ENCODE measurements around the gene MFGE8.
"Not testable (repeated sequence)": the region's sequence is repeated elsewhere in the genome, so short reads cannot be mapped to it uniquely, and the experiment has no call there.

MFGE8 gene

GRCh38 chr15:88930579-88930978 is 17.4 kb upstream of the MFGE8 start:
- Histone ChIP-seq H3K36me3 (ENCODE audit: insufficient read depth, low read length) (no peaks in the 10 kb centered on the region), H3K9ac (ENCODE audit: low read depth, low read length) (no peak overlapping the region), H3K9me3 (ENCODE audit: control insufficient read depth, insufficient read depth, low read length) (peaks cover 22% of the 10 kb centered on the region), H3K4me1 (ENCODE audit: insufficient read depth, low read length) (no peaks in the 10 kb centered on the region)

GRCh38 chr15:88929358-88930098 is 16.3 kb upstream of the MFGE8 start:
- H3K4me1 ChIP-seq (ENCODE audit: insufficient read depth, low read length); H3K9ac ChIP-seq (ENCODE audit: low read depth, low read length); H3K36me3 ChIP-seq (ENCODE audit: insufficient read depth, low read length): not testable (repeated sequence)
- peaks cover 22% of the 10 kb centered on the region for H3K9me3 ChIP-seq (ENCODE audit: control insufficient read depth, insufficient read depth, low read length)

DNA sequence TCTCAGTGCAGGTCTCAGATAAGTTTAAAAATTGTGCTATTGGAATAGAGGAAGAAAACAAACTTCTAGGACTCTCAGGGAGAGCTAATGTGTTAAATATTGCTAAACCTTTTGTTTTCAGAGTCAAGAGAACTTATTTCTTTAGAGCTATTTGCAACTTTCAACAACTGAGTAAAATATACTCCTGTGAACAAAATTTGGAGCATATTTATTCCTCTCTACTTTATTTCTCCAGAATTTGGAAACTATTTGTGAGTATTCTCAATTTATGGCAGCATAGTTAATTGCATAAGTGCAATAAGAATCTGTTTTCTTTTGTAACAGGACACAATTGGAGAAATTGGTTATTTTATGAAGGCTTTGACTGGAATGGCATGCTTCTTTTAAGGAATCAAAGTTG is 15.0 kb upstream of the MFGE8 start:
- H3K36me3 ChIP-seq (ENCODE audit: insufficient read depth, low read length); H3K9ac ChIP-seq (ENCODE audit: low read depth, low read length); H3K4me1 ChIP-seq (ENCODE audit: insufficient read depth, low read length): not testable (repeated sequence)
- H3K9me3 ChIP-seq (ENCODE audit: control insufficient read depth, insufficient read depth, low read length): peaks cover 13% of the 10 kb centered on the region

DNA sequence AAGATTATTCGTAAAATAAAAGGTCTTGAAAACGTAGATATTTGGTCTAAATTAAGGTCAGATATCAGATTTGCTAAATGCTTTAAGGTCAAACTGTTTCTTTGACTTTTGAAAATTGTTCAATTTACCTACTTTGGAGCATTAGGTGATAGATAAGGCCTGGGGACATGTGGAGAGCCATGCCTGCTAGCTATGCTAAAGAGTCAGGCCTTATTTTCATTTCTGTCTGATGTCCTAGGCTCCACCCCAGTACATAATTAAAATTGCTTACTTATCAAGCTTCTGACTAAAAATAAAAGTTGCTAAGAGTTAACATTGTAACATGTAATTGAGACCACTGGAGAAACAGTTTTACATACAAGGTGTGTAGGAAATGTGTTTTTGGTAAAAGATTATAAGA is 12.5 kb upstream of the MFGE8 start:
- H3K9me3 ChIP-seq (ENCODE audit: control insufficient read depth, insufficient read depth, low read length): peaks cover 10% of the 10 kb centered on the region
- H3K4me1 ChIP-seq (ENCODE audit: insufficient read depth, low read length); H3K36me3 ChIP-seq (ENCODE audit: insufficient read depth, low read length); H3K9ac ChIP-seq (ENCODE audit: low read depth, low read length): not testable (repeated sequence)

GRCh38 chr15:88920892-88921435 is 7.8 kb upstream of the MFGE8 start:
- not testable (repeated sequence) for H3K9me3 ChIP-seq (ENCODE audit: control insufficient read depth, insufficient read depth, low read length); H3K9ac ChIP-seq (ENCODE audit: low read depth, low read length)

DNA sequence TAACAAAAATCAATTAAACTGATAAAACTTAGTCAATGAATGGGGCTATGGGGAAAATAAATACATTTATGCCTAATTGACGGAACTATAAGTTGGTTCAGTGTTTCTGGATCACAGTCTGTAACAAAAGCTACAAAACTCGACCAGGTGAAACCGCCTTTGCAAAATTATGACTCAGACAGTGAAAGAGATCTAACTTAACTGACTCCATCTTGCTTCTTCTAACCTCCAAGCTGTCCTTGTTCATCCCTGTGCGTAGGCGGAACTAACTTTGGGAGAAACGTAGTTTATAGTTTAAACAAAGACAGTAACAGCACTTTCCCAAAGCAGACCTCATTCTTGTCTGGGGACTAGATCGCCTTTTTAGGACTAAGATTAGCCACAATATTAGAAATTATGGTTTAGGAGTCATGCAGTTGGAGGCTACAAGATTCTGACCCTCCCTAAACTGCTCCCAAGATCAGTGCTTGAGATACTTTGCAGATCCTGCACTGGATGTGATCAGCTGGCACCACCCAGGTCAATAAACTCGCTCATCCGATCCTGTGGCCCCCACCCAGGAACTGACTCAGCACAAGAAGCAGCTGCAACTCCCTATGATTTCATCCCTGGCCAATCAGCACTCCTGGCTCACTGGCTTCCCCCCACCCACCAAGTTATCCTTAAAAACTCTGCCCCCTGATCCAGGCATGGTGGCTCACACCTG is 7.2 kb upstream of the MFGE8 start:
- Histone ChIP-seq H3K9me3 (ENCODE audit: control insufficient read depth, insufficient read depth, low read length) (no peaks in the 10 kb centered on the region), H3K4me1 (ENCODE audit: insufficient read depth, low read length) (no peaks in the 10 kb centered on the region), H3K36me3 (ENCODE audit: insufficient read depth, low read length) (no peaks in the 10 kb centered on the region), H3K9ac (ENCODE audit: low read depth, low read length) (no peak overlapping the region)

More at GRCh38 chr15:88920892-88921435, 7.8 kb upstream of the MFGE8 start:
- H3K4me1 ChIP-seq (ENCODE audit: insufficient read depth, low read length); H3K36me3 ChIP-seq (ENCODE audit: insufficient read depth, low read length): not testable (repeated sequence)

DNA sequence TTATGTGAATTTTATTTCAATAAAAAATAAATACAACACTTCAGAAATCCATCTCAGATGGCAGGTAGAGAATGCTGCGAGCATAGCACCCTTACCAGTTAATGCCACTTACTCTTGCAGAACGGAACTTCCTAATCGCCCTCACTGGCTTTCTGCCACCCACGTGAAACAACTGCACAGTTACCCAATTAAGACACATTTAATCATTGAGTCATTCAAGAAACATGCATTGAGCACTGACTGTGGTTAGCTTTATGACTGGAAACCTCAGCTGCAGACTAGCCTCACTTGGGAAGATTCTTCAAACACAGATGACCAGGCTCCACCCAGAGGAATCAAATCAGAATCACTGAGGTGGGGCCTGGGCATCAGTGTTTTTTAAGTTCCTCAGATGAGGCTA is 5.6 kb upstream of the MFGE8 start:
- no peaks in the 10 kb centered on the region for H3K36me3 ChIP-seq (ENCODE audit: insufficient read depth, low read length)
- H3K4me1 ChIP-seq (ENCODE audit: insufficient read depth, low read length): no peaks in the 10 kb centered on the region
- H3K9ac ChIP-seq (ENCODE audit: low read depth, low read length): no peak overlapping the region
- H3K9me3 ChIP-seq (ENCODE audit: control insufficient read depth, insufficient read depth, low read length): no peaks in the 10 kb centered on the region

DNA sequence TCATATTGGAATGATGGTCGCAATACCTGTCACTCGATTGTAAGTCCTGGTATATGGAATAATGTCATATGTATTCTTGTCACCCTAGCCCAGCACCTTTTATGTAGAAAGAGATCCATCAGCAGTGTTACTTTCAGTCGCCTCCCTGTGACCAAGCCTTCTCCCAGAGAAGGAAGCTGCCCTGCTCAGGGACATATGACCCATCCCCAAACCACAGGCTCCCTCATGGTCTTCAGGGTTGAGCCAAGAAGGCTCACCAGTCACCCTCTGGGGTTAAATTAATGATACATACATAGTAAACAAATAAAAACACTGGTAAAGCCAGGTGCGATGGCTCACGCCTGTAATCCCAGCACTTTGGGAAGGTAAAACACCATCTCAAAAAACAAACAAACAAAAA is 4.6 kb upstream of the MFGE8 start:
- H3K4me1 ChIP-seq (ENCODE audit: insufficient read depth, low read length): no peaks in the 10 kb centered on the region
- H3K36me3 ChIP-seq (ENCODE audit: insufficient read depth, low read length): no peaks in the 10 kb centered on the region
- H3K9ac ChIP-seq (ENCODE audit: low read depth, low read length): no peak overlapping the region
- H3K9me3 ChIP-seq (ENCODE audit: control insufficient read depth, insufficient read depth, low read length): no peaks in the 10 kb centered on the region

DNA sequence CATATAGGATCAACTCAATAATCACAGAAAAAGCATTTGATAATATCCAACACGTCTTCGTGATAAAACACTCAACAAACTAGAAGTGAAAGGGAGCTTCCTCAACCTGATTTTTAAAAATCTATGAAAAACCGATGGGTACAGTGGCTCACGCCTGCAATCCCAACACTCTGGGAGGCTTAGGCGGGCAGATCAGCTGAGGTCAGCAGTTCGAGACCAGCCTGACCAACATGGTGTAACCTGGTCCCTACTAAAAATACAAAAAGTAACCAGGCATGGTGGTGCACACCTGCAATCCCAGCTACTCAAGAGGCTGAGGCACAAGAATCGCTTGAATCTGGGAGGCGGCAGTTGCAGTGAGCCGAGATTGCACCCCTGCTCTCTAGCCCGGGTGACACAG is 2.2 kb upstream of the MFGE8 start:
- no peak overlapping the region for H3K9ac ChIP-seq (ENCODE audit: low read depth, low read length)
- H3K4me1 ChIP-seq (ENCODE audit: insufficient read depth, low read length): no peaks in the 10 kb centered on the region; the same call in 1 of the 2 replicates
- H3K9me3 ChIP-seq (ENCODE audit: control insufficient read depth, insufficient read depth, low read length): no peaks in the 10 kb centered on the region
- H3K36me3 ChIP-seq (ENCODE audit: insufficient read depth, low read length): 0 out of 2 replicates have a peak, but pooled peaks cover 3% of the 10 kb centered on the region

GRCh38 chr15:88913850-88914169 is 631 bp upstream of the MFGE8 start:
- Histone ChIP-seq H3K9me3 (ENCODE audit: control insufficient read depth, insufficient read depth, low read length) (no peaks in the 10 kb centered on the region), H3K36me3 (ENCODE audit: insufficient read depth, low read length) (peaks cover 15% of the 10 kb centered on the region; the same call in 1 of the 2 replicates), H3K4me1 (ENCODE audit: insufficient read depth, low read length) (no peaks in the 10 kb centered on the region; the same call in 1 of the 2 replicates), H3K9ac (ENCODE audit: low read depth, low read length) (peak overlapping the region; percentile 87)

GRCh38 chr15:88912500-88912921 is 668 bp downstream of the MFGE8 start:
- H3K36me3 ChIP-seq (ENCODE audit: insufficient read depth, low read length): peaks cover 18% of the 10 kb centered on the region
- H3K9ac ChIP-seq (ENCODE audit: low read depth, low read length): peak overlapping the region; percentile 87
- H3K4me1 ChIP-seq (ENCODE audit: insufficient read depth, low read length): no peaks in the 10 kb centered on the region; the same call in 1 of the 2 replicates
- no peaks in the 10 kb centered on the region for H3K9me3 ChIP-seq (ENCODE audit: control insufficient read depth, insufficient read depth, low read length)

GRCh38 chr15:88911766-88912118 is 1.4 kb downstream of the MFGE8 start:
- Histone ChIP-seq H3K4me1 (ENCODE audit: insufficient read depth, low read length) (no peaks in the 10 kb centered on the region; the same call in 1 of the 2 replicates), H3K9me3 (ENCODE audit: control insufficient read depth, insufficient read depth, low read length) (no peaks in the 10 kb centered on the region), H3K36me3 (ENCODE audit: insufficient read depth, low read length) (peaks cover 18% of the 10 kb centered on the region), H3K9ac (ENCODE audit: low read depth, low read length) (peak overlapping the region; percentile 87; the same call in 1 of the 2 replicates)

DNA sequence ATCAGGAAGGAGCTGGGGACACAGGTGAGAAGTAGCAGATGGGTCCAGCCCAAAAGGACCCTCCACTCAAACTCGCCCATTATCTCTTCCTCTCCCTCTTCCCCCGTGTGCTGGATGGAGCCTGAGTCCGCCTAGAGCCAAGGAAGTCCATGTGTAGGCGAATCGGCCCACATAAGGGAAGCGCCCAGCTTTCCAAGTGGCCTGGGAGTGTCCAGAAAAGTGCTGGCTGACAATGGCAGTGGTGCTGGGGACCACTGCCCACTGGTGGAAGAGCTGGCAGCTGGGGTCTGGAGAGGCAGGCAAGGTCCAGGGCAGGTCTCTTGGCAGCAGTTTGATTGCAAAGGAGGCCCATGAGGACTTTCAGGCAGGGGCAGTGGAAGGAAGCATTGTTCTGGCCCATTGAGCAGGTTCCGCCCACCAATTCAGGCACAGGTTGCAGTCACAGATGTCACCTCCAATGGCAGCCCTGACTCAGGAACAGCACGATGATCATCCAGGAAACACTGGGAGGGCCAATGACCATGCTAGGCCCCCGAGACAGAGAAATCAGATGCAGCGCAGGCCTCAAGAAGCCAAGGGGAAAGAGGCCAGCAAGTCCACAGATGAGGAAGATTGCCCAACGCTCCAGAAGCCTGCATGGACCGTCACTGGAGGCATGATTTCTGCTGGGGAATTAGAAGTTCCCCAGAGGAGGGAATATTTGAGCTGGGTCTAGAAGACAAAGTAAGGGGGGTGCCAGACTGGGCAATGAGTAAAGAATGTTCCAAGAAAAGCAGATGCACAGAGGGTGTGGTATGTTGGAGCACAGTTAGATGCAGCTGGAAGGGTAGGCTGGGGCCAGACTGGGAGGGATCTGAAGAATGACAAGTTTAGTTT is 3.0 kb downstream of the MFGE8 start:
- no peak overlapping the region for H3K9ac ChIP-seq (ENCODE audit: low read depth, low read length)
- H3K4me1 ChIP-seq (ENCODE audit: insufficient read depth, low read length): no peaks in the 10 kb centered on the region; the same call in 1 of the 2 replicates
- H3K9me3 ChIP-seq (ENCODE audit: control insufficient read depth, insufficient read depth, low read length): no peaks in the 10 kb centered on the region
- peaks cover 18% of the 10 kb centered on the region for H3K36me3 ChIP-seq (ENCODE audit: insufficient read depth, low read length)

Measured in ES-I3 (cell line).